SK-N-SH treated with all-trans-retinoic acid at 6 μM for 48 hours (cell line): ENCODE results near the gene CELSR3.

Experiments used
- ATAC-seq: fragments of 200-7000 bp; cut with Tn5 transposase; 3 replicates; pipeline ENCODE4 v1.9.1; 2020; ENCODE audit warnings: mild to moderate bottlenecking, moderate library complexity
- ARNTL ChIP-seq: fragments of 450-650 bp; formaldehyde crosslinking; IDR thresholded peaks from 2 replicates; pipeline ENCODE4 v1.5.0; 2020; ENCODE audit warnings: low read depth, mild to moderate bottlenecking, moderate library complexity, borderline replicate concordance
- BACH2 ChIP-seq: fragments of 250-450 bp; sonication (Bioruptor Pico); IDR thresholded peaks from 2 replicates; pipeline ENCODE4 v1.9.0; 2021; ENCODE audit warnings: mild to moderate bottlenecking, borderline replicate concordance
- CREB5 ChIP-seq: fragments of 250-450 bp; sonication (Bioruptor Pico); IDR thresholded peaks from 2 replicates; pipeline ENCODE4 v1.5.1; 2020; ENCODE audit warnings: low read depth, mild to moderate bottlenecking, moderate library complexity
- CSDC2 ChIP-seq: fragments of 250-450 bp; sonication (Bioruptor Pico); IDR thresholded peaks from 2 replicates; pipeline ENCODE4 v1.5.0; 2020; ENCODE audit warnings: mild to moderate bottlenecking, moderate library complexity
- CSRNP3 ChIP-seq: fragments of 250-450 bp; sonication (Bioruptor Pico); IDR thresholded peaks from 2 replicates; pipeline ENCODE4 v1.5.1; 2021; ENCODE audit warnings: mild to moderate bottlenecking, moderate library complexity
- ESRRG ChIP-seq: fragments of 250-450 bp; sonication (Bioruptor Pico); IDR thresholded peaks from 2 replicates; pipeline ENCODE4 v1.6.1; 2021; ENCODE audit warnings: mild to moderate bottlenecking
- GLIS3 ChIP-seq: fragments of 250-450 bp; sonication (Bioruptor Pico); IDR thresholded peaks from 2 replicates; pipeline ENCODE4 v1.5.0; 2020; ENCODE audit warnings: mild to moderate bottlenecking, moderate library complexity
- OSR1 ChIP-seq: fragments of 250-450 bp; sonication (Bioruptor Pico); IDR thresholded peaks from 2 replicates; pipeline ENCODE4 v1.8.0; 2022; ENCODE audit warnings: moderate library complexity, mild to moderate bottlenecking, inconsistent platforms
- PATZ1 ChIP-seq: fragments of 250-450 bp; sonication (Bioruptor Pico); IDR thresholded peaks from 2 replicates; pipeline ENCODE4 v1.8.0; 2020; ENCODE audit warnings: mild to moderate bottlenecking, moderate library complexity, borderline replicate concordance
- PPARA ChIP-seq: fragments of 250-450 bp; sonication (Bioruptor Pico); IDR thresholded peaks from 2 replicates; pipeline ENCODE4 v1.5.0; 2020; ENCODE audit warnings: mild to moderate bottlenecking, borderline replicate concordance
- RARB ChIP-seq: fragments of 250-450 bp; sonication (Bioruptor Pico); IDR thresholded peaks from 2 replicates; pipeline ENCODE4 v1.8.0; 2021; ENCODE audit warnings: mild to moderate bottlenecking, moderate library complexity
- SNAI2 ChIP-seq: fragments of 250-450 bp; sonication (Bioruptor Pico); IDR thresholded peaks from 2 replicates; pipeline ENCODE4 v1.5.0; 2020; ENCODE audit warnings: mild to moderate bottlenecking, moderate library complexity
- TCF4 ChIP-seq: fragments of 250-450 bp; sonication (Bioruptor Pico); IDR thresholded peaks from 2 replicates; pipeline ENCODE4 v1.8.0; 2021; ENCODE audit warnings: mild to moderate bottlenecking, moderate library complexity, borderline replicate concordance
- TOX ChIP-seq: fragments of 250-450 bp; sonication (Bioruptor Pico); IDR thresholded peaks from 2 replicates; pipeline ENCODE4 v1.8.0; 2021; ENCODE audit warnings: mild to moderate bottlenecking, moderate library complexity, borderline replicate concordance
- TSHZ2 ChIP-seq: fragments of 250-450 bp; sonication (Bioruptor Pico); IDR thresholded peaks from 2 replicates; pipeline ENCODE4 v1.5.0; 2020; ENCODE audit warnings: mild to moderate bottlenecking, moderate library complexity
- ZFP3 ChIP-seq: fragments of 250-450 bp; sonication (Bioruptor Pico); IDR thresholded peaks from 2 replicates; pipeline ENCODE4 v1.5.0; 2020; ENCODE audit warnings: mild to moderate bottlenecking, moderate library complexity
- ZNF565 ChIP-seq: fragments of 450-650 bp; formaldehyde crosslinking; conservative IDR thresholded peaks from 2 replicates; pipeline ENCODE4 v1.5.0; 2020; ENCODE audit warnings: low read depth, mild to moderate bottlenecking, moderate library complexity
- ZNF70 ChIP-seq: fragments of 450-650 bp; formaldehyde crosslinking; IDR thresholded peaks from 2 replicates; pipeline ENCODE4 v1.5.0; 2020; ENCODE audit warnings: mild to moderate bottlenecking, moderate library complexity
- ZNF8 ChIP-seq: fragments of 450-650 bp; formaldehyde crosslinking; IDR thresholded peaks from 2 replicates; pipeline ENCODE4 v1.5.0; 2020; ENCODE audit warnings: mild to moderate bottlenecking, moderate library complexity

CELSR3 gene

GRCh38 chr3:48628277-48629017, 34.2 kb downstream of the CELSR3 start:
- TF ChIP-seq RARB (CRISPR knock-in tag) (no peak), TOX (CRISPR knock-in tag) (no peak), BACH2 (CRISPR knock-in tag) (no peak), CSDC2 (CRISPR knock-in tag) (no peak), ZNF70 (no peak), PATZ1 (CRISPR knock-in tag) (no peak), TSHZ2 (no peak), SNAI2 (CRISPR knock-in tag) (no peak), ZNF565 (CRISPR knock-in tag) (no peak), ARNTL (CRISPR knock-in tag) (no peak), ZFP3 (no peak), ZNF8 (CRISPR knock-in tag) (no peak), TCF4 (CRISPR knock-in tag) (no peak), ESRRG (CRISPR knock-in tag) (no peak), PPARA (CRISPR knock-in tag) (no peak), GLIS3 (CRISPR knock-in tag) (no peak), CSRNP3 (CRISPR knock-in tag) (no peak)
- no peak for ATAC-seq

- TF ChIP-seq BACH2 (CRISPR knock-in tag) (no peak), PPARA (CRISPR knock-in tag) (no peak), ZNF8 (CRISPR knock-in tag) (no peak), OSR1 (CRISPR knock-in tag) (no peak), ZNF565 (CRISPR knock-in tag) (no peak), TCF4 (CRISPR knock-in tag) (no peak), CREB5 (CRISPR knock-in tag) (no peak), TSHZ2 (no peak), TOX (CRISPR knock-in tag) (no peak)
- no peak for ATAC-seq
These were observed 37.1 kb downstream of the CELSR3 start for GRCh38 chr3:48625600-48625999.
